NCI-H2029 treated with DMSO at 0.1 percent for 48 hours (cell line): Measurements from ENCODE around the gene SNX19.
"Not testable (repeated sequence)": the region's sequence is repeated elsewhere in the genome, so short reads cannot be mapped to it uniquely, and the experiment has no call there.

Experiments
- DNase-seq: peaks from one replicate; lab custom pipeline; 2025; lab: John Stamatoyannopoulos, UW

SNX19 gene, protein sequence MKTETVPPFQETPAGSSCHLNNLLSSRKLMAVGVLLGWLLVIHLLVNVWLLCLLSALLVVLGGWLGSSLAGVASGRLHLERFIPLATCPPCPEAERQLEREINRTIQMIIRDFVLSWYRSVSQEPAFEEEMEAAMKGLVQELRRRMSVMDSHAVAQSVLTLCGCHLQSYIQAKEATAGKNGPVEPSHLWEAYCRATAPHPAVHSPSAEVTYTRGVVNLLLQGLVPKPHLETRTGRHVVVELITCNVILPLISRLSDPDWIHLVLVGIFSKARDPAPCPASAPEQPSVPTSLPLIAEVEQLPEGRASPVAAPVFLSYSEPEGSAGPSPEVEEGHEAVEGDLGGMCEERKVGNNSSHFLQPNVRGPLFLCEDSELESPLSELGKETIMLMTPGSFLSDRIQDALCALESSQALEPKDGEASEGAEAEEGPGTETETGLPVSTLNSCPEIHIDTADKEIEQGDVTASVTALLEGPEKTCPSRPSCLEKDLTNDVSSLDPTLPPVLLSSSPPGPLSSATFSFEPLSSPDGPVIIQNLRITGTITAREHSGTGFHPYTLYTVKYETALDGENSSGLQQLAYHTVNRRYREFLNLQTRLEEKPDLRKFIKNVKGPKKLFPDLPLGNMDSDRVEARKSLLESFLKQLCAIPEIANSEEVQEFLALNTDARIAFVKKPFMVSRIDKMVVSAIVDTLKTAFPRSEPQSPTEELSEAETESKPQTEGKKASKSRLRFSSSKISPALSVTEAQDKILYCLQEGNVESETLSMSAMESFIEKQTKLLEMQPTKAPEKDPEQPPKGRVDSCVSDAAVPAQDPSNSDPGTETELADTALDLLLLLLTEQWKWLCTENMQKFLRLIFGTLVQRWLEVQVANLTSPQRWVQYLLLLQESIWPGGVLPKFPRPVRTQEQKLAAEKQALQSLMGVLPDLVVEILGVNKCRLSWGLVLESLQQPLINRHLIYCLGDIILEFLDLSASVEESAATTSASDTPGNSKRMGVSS

DNA sequence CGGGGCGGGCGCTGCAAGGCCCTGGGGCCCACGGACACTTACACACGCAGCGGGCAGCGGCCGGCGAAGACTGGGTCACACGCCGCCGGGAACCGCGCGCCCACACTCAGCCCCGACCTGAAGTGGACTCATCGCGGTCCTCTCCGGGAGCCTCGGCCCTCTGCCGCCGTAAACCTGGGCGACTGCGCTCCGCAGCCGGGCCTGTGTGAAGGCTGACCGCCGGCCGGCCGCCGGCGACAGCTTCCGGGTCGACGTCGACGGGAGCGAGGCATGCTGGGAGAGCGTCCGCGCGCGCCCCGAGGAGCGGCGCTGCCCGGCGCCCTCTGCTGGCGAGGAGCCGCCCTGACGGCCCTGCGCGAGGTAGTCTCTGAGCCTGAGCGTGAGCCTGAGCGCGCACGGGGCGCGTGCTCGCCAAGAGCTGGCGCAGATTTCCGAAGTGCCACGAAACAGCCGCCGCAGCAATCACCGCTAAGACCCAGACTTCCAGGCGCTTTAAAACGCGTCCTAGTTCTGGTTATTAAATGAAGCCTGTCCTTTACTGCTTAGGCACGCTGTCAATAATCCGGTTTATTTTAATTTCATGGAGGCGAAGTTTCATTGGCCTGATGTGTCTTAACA is at the start of gene SNX19:
SNX19 (minus strand) TSS at position 242 of the 618 bp plus-strand sequence. CDS start 540 bp downstream, outside the sequence.
- peak; percentile 33 for DNase-seq

DNA sequence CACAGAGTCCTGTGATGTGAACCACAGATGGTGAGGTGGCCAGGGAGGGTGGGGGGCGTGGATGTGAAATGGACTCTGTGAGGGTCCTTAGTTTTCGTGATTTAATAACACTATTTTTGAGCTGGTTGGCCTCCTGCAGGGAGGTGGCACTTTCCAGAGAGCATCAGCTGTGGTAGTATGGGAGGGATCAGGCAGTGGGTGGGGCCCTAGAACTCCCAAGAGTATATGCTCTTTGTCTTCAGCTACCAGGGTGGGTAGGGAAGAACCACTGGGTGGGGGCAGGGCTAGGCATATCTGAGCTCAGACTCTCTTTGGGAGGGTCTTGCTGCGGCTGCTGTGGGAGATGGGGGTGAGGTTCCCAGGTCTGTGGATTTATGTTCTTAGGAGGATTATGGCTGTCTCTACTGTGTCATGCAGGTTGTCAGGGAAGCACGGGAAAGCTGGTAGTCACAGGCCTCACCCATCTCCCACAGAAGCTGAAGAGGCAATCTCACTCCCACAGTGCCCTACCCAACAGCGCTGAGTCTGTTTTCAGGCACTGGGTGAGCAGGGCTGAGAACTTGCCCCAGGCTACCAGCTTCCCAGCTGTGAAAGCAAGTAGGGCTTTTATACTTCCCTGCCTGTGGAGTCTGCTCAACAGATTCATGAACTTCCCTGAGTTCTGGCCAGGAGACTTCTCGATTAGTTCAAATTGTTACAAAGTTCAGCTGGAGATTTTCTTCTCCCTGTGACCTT is 47.9 kb upstream of the SNX19 start:
- no peak for DNase-seq

DNA sequence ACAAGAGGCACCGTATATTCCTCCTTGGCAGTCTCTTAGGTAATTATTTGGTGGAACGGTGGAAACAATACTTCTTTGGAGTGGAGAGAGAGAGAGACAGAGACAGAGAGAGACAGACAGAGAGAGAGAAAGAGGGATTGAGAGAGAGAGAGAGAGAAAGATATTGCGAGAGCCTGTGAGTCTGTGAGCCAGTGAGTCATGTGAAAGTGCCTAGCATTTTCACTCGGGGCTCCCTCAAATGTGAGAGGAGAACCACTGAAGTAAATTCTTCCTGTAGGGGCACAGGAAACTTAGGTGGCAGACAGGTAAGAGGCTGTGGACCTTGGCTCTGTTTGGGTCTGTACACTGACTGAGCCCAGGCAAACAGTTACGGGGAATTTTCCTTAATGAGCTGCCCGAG is 31.6 kb upstream of the SNX19 start:
- DNase-seq, result no peak

DNA sequence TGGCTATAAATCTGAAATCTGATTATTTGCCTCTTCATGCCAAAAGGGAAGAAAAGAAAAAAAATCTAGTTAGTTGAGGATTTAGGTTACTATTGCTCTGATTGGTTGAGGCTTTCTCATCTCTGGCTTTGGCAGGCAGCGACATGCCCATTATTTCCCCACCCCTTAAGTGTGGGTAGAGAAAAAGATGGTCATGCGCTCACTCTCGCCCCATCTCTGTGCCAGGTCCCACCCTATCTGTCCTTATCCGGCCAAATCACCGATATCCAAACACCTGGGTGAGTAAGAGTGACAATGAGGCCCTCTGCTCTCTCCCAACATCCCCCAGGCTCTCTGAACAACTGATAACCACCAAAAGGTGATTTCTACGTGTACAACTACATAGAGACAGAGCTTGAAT is 31.2 kb upstream of the SNX19 start:
- DNase-seq, result no peak

DNA sequence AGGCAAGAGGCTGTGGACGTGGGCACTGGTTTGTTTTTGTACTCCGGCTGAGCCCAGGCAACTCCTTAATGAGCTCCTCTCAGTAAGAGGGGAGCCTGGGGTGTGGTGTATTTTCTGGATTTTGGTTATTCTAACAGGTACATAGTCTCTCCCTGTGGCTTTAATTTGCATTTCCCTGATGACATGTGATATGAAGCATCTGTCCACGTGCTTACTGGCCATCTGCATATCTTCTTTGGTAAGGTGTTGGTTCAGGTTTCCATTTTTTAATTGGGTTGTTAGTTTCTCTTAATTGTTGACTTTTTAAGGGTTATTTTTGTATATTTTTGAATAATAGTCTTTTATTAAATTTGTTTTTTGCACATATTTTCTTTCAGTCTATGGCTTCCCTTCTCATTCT is 30.8 kb upstream of the SNX19 start:
- DNase-seq, result no peak

DNA sequence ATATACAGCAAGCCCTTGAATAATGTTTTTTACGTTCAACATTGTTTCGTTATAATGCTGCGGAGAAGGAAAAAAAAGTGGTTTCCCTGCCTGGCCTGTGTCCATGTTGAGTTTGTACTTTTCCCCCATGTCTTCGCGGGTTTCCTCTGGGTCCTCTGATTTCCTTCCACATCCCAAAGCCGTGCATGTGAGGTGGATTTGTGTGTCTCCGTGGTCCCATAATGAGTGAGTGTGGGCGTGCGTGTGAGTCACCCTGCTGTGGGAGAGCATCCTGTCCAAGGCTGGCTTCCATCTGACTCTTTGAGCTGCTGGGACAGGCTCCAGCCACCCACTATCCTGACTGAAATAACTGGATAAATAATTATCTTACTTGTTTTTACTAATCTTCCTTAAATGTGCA is 29.6 kb upstream of the SNX19 start:
- DNase-seq, result no peak

DNA sequence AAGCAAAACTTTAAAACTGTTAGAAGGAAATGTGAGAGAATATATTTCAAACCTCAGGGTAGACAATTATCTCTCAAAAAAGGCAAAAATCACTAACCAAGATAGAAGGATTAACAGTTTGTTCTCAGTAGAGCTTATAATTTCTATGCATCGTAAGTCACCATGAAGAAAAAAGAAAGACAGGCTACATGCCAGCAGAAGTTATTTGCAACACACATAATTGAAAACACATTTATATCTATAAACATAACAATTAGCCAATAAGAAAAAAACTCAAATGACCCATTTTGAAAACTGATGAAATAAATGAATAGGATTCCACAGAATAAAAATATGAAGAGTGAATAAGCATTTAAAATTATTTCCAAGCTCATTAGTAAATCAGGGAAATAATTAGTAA is 24.4 kb upstream of the SNX19 start:
- no peak for DNase-seq

DNA sequence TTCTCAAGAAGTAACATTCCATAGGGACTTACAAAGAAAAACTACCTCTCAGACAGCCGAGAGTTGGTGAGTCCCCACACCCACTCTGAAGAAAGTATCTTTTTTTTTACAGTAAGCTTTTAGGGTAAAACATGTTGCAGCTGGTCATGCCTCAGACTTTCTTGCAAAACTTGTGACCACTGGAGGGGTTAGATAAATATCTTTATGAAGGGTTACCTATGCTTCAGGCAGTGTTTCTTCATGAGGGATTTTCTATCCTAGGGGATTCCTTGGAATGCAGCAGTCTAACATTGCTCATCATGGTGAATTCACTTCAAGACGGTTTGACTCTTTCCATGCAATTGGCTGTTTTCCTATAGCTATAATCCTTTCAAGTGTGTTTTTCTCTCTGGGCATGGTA is 20.8 kb upstream of the SNX19 start:
- no peak for DNase-seq

DNA sequence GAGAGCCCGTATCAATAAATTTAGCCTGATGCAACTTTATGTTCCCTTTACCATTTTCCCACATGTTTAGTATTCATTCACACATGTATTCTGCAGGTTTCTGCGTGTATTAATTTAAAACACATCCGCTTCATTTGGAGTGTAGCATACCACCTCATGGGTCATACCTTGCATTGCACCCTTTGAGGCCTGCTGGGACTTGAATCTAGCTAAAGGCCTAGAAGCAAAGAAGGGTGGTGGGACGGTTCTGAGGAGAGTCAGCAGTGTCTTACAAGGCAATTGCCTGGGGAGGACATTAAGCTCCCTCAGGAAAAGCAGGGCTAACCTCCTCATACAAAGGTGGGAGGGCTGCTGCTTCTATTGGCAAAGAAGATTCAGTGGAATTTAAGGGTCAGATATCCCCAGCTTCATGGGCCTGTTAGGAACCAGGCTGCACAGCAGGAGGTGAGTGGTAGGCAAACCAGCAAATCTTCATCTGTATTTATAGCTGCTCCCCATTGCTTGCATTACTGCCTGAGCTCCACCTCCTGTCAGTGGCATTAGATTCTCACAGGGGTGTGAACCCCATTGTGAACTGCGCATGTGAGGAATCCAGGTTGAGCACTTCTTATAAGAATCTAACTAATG is 15.9 kb upstream of the SNX19 start:
- DNase-seq, result no peak

DNA sequence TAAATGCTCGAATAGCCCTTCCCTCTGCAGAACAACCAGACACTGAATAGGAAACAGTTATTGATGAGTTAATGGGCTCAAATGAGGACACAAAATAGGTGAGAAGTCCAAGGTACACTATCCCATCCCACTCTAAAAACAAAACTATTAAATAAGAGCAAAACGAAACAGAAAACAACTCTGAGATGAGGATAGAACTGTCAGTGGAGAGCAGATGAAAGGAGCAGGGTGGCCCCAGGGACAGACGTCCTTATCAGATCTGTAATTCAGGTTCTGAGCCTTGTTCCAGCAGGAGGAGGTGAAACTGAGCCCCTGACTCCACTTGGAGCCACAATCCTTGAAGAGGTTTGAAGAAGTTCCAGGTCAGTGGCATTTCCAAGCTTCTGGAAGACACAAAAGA is 8.5 kb upstream of the SNX19 start:
- DNase-seq, result no peak

DNA sequence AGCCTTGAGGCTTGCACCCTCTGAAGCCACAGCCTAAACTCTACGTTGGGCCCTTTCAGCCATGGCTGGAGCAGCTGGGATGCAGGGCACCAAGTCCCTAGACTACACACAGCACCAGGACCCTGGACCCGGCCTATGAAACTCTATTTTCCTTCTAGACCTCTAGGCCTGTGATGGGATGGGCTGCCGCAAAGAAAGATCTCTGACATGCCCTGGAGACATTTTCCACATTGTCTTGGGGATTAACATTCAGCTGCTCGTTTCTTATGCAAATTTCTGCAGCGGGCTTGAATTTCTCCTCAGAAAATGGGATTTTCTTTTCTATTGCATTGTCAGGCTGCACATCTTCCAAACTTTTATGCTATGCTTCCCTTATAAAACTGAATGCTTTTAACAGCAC is 4.3 kb upstream of the SNX19 start:
- DNase-seq, result not testable (repeated sequence)

DNA sequence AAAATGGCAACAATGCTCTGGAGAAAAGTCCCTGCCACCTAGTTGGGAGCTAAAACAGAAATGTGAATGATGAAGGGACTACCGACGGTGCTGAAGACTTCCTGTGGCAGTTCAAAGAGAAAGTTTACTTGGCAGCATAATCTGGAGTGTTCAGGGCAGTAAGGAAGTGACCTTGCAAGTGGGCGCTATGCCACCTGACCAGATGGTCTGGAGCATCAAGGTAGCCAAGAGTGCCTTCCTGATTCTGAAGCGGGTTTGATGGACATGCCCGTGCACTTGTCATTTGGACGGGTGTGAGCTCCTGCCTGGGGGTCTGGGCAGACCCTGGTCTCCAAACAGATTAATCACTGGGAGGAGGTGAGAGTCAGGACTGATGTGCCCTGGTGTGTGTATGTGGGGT is 1.8 kb upstream of the SNX19 start:
- DNase-seq, result no peak

DNA sequence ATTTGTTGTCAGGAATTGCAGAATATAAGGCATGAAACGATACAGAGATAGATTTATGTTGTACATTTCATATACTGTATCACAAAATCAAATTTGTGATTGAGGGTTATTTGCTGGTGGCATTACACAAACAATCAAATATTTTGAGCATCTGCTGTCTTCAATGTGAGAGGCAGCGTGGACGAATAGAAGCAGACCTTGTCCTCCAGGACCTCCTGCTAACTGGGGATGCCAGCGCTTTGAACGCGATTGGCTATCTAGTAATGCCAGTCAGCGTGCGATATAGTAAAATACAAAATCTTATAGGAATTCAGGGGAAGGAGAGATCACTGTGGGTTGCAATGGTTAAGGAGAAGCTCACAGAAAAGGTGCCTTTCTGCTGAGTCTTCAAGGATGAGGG is 631 bp upstream of the SNX19 start:
- no peak for DNase-seq

DNA sequence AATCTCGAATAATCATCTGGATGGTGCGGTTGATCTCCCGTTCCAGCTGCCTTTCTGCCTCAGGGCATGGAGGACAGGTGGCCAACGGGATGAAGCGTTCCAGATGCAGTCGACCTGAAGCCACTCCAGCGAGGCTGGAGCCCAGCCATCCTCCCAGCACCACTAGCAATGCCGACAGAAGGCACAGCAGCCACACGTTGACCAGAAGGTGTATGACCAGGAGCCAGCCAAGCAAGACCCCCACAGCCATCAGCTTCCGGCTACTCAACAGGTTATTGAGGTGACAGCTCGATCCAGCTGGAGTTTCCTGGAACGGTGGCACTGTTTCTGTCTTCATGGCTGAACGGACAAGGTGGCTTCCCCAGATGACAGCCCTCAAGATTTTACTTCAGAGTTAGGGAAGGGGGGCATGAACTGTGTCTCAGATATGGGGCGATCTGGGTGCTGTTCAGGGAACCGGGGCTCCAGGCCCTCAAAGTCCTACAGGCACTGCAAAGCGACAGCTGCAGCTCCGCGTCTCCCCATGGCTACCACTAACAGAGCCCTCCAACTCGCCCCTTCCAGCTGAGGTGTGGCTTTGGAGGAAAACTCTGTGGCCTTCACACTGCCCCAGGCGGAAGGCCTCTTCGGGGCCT is 559 bp downstream of the SNX19 start:
- no peak for DNase-seq

DNA sequence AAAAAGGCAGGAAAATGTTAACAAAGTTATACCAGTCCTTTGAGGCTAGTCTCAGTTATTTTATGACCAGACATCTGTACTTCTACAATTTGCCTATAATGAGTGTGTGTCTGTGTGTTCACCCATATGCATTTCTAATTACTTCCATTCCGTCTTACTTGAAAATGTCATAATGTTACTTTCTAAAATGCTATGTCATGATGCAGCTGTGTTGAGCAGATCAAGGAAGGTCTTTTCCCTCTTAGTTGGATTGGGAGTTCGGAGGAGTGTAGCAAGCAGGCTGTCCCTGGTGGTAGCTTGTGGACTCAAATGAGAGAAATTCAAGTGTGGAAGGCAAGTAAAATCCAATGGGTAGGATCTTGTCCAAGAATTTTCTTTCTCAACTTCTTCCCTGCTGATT is 3.0 kb downstream of the SNX19 start:
- no peak for DNase-seq

DNA sequence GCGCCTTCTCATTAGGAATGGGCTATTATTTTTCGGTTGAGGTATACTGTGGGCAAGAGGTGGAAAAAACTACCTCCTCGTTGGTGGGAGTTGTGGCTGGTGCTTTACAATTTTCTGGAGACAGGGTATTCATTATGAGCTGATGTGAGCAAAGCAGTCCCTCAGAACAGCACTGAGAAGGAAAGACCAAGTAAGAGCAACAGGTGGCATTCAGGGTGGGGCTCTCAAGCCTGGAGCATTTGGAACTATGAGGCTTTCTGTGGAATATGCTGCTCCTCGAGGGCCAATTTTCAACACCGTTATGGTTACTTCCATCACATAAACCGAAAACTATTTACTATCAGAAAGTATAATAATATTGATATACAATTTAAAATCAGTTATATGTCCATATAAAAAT is 3.7 kb downstream of the SNX19 start:
- no peak for DNase-seq

DNA sequence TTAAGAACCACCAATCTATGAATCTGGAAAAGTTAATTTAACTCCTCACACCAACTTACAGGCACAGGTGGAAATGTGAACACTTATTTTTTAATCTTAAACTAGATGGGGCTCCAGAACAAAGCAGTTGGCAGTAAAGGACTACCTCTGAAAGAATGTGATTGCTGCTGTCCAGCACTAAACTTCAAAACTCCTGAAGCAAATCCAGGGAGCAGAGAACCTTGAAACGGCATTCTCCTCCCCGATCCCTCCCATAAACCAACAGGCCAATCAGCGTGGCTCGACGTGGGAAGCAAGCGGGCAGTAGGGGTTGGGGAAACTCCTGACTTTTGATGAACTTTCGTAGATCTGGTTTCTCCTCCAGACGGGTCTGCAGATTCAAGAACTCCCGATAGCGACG is 5.0 kb downstream of the SNX19 start:
- DNase-seq, result no peak

DNA sequence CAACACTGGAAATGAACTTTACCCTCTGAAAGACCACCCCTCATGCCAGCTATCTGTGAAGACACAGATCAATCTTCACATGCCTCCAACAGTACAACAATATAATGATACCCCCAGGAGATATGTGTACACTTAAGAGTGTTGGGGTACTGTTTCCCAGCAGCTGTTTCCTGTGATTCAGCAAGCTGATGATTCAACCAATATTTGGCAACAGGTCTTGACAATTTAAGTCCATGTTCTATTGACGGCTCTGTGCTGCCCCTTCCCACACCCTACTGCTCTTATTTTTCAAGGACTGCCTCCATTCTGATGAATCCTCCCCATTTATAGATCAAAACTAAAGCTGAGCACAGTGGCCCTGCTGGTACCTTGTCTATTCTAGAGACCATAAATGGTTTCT is 6.6 kb downstream of the SNX19 start:
- DNase-seq, result no peak

DNA sequence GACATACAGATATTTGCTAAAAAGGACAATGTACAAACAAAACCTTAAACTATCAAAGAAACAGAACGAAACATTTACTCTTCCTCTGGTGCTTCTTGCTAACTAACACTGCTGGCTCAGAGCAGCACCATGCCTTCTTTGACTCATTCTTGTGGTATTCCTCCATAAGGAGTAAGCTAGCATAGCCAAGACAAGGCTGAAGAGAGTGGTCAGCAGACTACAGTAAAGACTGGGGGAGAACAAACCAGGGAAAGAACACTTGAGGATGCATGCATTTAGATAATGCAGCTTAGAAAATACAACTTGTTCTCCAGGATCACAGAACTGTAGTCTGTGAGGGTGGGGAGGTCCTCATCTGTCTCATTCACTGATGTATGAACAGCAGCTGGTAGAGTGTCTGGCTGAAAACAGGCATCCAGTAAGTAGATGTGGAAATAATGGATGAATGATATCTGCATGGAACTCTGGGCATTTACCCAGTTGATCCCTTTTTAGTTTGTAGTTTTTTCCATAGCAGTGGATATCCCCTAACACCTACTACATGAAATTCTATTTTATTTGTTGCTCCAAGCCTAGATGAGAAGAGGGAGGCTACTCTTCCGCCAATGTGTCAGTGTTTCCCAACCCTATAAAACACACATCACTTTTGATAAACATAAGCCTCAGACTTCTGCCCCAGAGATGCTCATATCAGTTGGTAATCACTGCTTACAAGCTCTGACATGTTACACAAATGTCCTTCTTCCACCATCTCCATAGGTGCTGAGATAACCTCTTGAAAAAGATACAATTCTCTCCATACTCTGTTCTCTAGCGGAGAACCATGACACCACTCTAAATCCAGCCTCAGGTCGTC is 7.3 kb downstream of the SNX19 start:
- DNase-seq, result no peak

DNA sequence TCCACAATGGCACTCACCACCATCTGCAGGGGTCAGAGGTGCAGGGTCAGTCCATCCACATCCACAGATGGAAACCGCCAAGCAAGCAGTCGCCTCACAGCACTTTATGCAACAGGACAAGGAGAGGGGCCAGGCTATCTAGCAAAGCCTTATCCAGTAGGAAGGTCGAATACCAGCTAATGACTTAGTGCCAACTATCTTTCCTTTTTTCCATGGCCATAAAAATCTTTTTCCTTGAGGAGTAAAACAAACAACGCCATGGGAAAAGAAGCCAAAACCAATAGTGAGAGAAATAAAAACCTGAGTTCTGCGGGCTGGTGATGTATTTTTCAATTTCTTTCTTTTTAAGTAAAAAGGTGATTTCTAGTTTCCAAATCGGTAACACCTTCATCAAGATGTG is 8.2 kb downstream of the SNX19 start:
- no peak for DNase-seq
